ENCODE results near the gene USP19. TPM values are rescaled to one million over a fixed set of nuclear protein-coding genes. Genes with fewer than 3 reads are reported as not detected.

Gene USP19
- total and polyA plus RNA-seq, 10 of the 15 experiments (the other 5 are each of a cell fraction or from before 2014, with no cell fraction given): 0.24 to 64.2 (median 33.2) TPM

DNA sequence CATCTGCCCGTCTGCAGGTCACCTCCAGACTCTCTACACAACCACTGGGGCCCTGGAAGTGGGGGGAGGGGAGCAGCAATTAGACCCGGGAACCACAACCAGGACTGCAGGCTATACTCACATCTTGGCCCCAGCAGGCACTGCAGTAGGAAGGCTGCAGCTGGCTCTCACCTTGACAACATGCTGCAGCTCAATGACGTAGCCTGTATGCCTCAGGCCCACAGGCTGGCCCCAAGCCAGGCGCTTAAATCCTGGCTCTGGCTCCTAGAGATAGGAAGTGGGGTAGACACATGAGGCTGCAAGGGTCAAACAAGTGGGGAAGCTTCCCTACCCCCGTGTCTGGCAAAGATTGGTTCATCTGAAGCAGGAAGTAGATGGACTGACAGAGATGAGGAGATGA, 22.2 kb downstream of the USP19 start:
- WGBS (ENCODE audit: insufficient coverage, insufficient replicate concordance, low lambda C conversion rate, missing lambda C conversion rate): 69% methylated on average over 5 of the region's 5 CpGs
- no peak overlapping the region for H3K9ac ChIP-seq (ENCODE audit: control insufficient read depth, insufficient read depth, low read length)
- H3K27me3 ChIP-seq (replicated peaks in 1 of 2; ENCODE audit: control insufficient read depth in 2 of 2, insufficient read depth in 2 of 2, low read length in 1 of 2): no peaks in the 10 kb centered on the region
- H3K36me3 ChIP-seq (ENCODE audit: control insufficient read depth in 2 of 2, insufficient read depth in 2 of 2, low read length in 1 of 2): peaks cover 30 to 32% of the 10 kb centered on the region in 2 experiments
- in situ Hi-C loops (cut with MboI) (no loop called here), intact Hi-C loops (cut with micrococcal nuclease; ENCODE audit: unreplicated experiment) (loop anchor here (10.0 kb wide), 1 partner anchor 316 kb away; the partner anchor contains the start of genes RHOA and TCTA)
- no peak overlapping the region for H3K4me2 ChIP-seq (ENCODE audit: control insufficient read depth, insufficient read depth)
- ATAC-seq (no peak), FAIRE-seq (no peak), DNase-seq (ENCODE audit: low read depth, low spot score) (no peak)
- POLR2A ChIA-PET: interaction anchor here (0.5 kb wide), 1 partner anchor 29 kb away, joined by 3 read pairs; no protein-coding TSS in a partner anchor
- peaks cover 8% of the 10 kb centered on the region for H3K4me1 ChIP-seq (ENCODE audit: control insufficient read depth, insufficient read depth, low read length)
- no peak overlapping the region for H2AFZ ChIP-seq (ENCODE audit: control insufficient read depth, low read depth, low read length)
- no peak overlapping the region for H3K4me3 ChIP-seq
- H4K20me1 ChIP-seq (ENCODE audit: control insufficient read depth, insufficient read depth): no peaks in the 10 kb centered on the region; the same call in 1 of the 2 replicates
- TF ChIP-seq CREM (IDR thresholded peaks at IDR 0.05; ENCODE audit: low read depth) (no peak), EZH2 (IDR thresholded peaks at IDR 0.05; ENCODE audit: borderline replicate concordance, control insufficient read depth, low read depth, low read length) (no peak), CHD1 (IDR thresholded peaks at IDR 0.05; ENCODE audit: low read depth, low read length) (no peak), MTA3 (IDR thresholded peaks at IDR 0.05; ENCODE audit: borderline replicate concordance, low read length) (no peak), YY1 (IDR thresholded peaks at IDR 0.05; ENCODE audit: low read depth, low read length) (no peak), STAT3 (IDR thresholded peaks at IDR 0.05; ENCODE audit: low read depth, low read length) (no peak)
- TF ChIP-seq, protein P1, sequence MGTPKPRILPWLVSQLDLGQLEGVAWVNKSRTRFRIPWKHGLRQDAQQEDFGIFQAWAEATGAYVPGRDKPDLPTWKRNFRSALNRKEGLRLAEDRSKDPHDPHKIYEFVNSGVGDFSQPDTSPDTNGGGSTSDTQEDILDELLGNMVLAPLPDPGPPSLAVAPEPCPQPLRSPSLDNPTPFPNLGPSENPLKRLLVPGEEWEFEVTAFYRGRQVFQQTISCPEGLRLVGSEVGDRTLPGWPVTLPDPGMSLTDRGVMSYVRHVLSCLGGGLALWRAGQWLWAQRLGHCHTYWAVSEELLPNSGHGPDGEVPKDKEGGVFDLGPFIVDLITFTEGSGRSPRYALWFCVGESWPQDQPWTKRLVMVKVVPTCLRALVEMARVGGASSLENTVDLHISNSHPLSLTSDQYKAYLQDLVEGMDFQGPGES (IDR thresholded peaks at IDR 0.05): no peak
- TF ChIP-seq, protein P2, sequence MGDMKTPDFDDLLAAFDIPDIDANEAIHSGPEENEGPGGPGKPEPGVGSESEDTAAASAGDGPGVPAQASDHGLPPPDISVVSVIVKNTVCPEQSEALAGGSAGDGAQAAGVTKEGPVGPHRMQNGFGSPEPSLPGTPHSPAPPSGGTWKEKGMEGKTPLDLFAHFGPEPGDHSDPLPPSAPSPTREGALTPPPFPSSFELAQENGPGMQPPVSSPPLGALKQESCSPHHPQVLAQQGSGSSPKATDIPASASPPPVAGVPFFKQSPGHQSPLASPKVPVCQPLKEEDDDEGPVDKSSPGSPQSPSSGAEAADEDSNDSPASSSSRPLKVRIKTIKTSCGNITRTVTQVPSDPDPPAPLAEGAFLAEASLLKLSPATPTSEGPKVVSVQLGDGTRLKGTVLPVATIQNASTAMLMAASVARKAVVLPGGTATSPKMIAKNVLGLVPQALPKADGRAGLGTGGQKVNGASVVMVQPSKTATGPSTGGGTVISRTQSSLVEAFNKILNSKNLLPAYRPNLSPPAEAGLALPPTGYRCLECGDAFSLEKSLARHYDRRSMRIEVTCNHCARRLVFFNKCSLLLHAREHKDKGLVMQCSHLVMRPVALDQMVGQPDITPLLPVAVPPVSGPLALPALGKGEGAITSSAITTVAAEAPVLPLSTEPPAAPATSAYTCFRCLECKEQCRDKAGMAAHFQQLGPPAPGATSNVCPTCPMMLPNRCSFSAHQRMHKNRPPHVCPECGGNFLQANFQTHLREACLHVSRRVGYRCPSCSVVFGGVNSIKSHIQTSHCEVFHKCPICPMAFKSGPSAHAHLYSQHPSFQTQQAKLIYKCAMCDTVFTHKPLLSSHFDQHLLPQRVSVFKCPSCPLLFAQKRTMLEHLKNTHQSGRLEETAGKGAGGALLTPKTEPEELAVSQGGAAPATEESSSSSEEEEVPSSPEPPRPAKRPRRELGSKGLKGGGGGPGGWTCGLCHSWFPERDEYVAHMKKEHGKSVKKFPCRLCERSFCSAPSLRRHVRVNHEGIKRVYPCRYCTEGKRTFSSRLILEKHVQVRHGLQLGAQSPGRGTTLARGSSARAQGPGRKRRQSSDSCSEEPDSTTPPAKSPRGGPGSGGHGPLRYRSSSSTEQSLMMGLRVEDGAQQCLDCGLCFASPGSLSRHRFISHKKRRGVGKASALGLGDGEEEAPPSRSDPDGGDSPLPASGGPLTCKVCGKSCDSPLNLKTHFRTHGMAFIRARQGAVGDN (IDR thresholded peaks at IDR 0.05): no peak
- RAD21 ChIA-PET (ENCODE audit: unreplicated experiment): no interaction called here
- H3K27ac ChIP-seq (ENCODE audit: control insufficient read depth, insufficient read depth): no peak overlapping the region
- no TSS peak for BruUV-seq (replicated peaks)
- SMC1A ChIA-PET (ENCODE audit: uncharacterized antibody, unreplicated experiment): no interaction called here
- CTCF ChIA-PET: no interaction called here
- H3K9me3 ChIP-seq (replicated peaks; ENCODE audit: control insufficient read depth, insufficient read depth, low read length): no peaks in the 10 kb centered on the region
- H3K79me2 ChIP-seq (ENCODE audit: control insufficient read depth, insufficient read depth, low read length): peaks cover 4% of the 10 kb centered on the region
